ENCODE results near the gene NPAS2.

Gene NPAS2

GRCh38 chr2:101025561-101025960, 205.6 kb downstream of the NPAS2 start:
- DNase-seq, result no peak

- DNase-seq, result no peak
These were observed 206.3 kb downstream of the NPAS2 start for GRCh38 chr2:101026253-101026701.

- DNase-seq, result no peak
These were observed 207.1 kb downstream of the NPAS2 start for GRCh38 chr2:101026923-101027469.

GRCh38 chr2:101027852-101028251, 207.9 kb downstream of the NPAS2 start:
- DNase-seq, result no peak

GRCh38 chr2:101030866-101031554, 211.1 kb downstream of the NPAS2 start:
- DNase-seq, result no peak

GRCh38 chr2:101032084-101032776, 212.3 kb downstream of the NPAS2 start:
- no peak for DNase-seq

- DNase-seq, result no peak
These were observed 216.6 kb downstream of the NPAS2 start for GRCh38 chr2:101036562-101036961.

GRCh38 chr2:101037161-101037755, 217.3 kb downstream of the NPAS2 start:
- no peak for DNase-seq

GRCh38 chr2:101038455-101039255, 218.7 kb downstream of the NPAS2 start:
- DNase-seq, result no peak

GRCh38 chr2:101040072-101040471, 220.1 kb downstream of the NPAS2 start:
- DNase-seq, result no peak

GRCh38 chr2:101040761-101041160, 220.8 kb downstream of the NPAS2 start:
- DNase-seq, result no peak

GRCh38 chr2:101041413-101041812, 221.5 kb downstream of the NPAS2 start:
- DNase-seq, result no peak

GRCh38 chr2:101045330-101045729, 225.4 kb downstream of the NPAS2 start:
- no peak for DNase-seq
